Kidney (tissue), 14 donors: ENCODE results near the gene P3H2. TPM values are rescaled to one million over a fixed set of nuclear protein-coding genes. Genes with fewer than 3 reads are reported as not detected.
A peak's percentile ranks its signal among the peaks of the same experiment; 100 is the strongest.

Experiments
- DNase-seq, 5 donors: peaks; one replicate each; pipeline ENCODE4 v3.0.0-alpha.2; 2013 to 2020
- FAIRE-seq: peaks from 2 replicates; lab custom pipeline; 2012; peaks lifted over from hg19 to GRCh38; lab: Jason Lieb, UNC
- H3K27ac ChIP-seq, 2 donors: one replicate each; pipeline ENCODE4 v1.7.0; 2013; ENCODE audit warnings: low read depth in 2 of 2, low read length in 2 of 2, inconsistent platforms in 1 of 2
- H3K27me3 ChIP-seq: one replicate; pipeline ENCODE4 v1.7.1; 2013; ENCODE audit warnings: low read length, inconsistent platforms; ENCODE audit not compliant: control insufficient read depth, insufficient read depth
- H3K36me3 ChIP-seq, 3 donors: one replicate each; pipeline versions ENCODE4 v1.7.0 to v1.7.1; 2013; ENCODE audit warnings: low read length in 3 of 3, control low read depth in 1 of 3, inconsistent platforms in 1 of 3; ENCODE audit not compliant: insufficient read depth in 3 of 3, control insufficient read depth in 2 of 3
- H3K4me1 ChIP-seq, 3 donors: one replicate each; pipeline versions ENCODE4 v1.7.0 to v1.7.1; 2013; ENCODE audit warnings: low read length in 3 of 3, inconsistent platforms in 1 of 3, low read depth in 1 of 3; ENCODE audit not compliant: control insufficient read depth in 2 of 3, insufficient read depth in 2 of 3
- H3K4me3 ChIP-seq, 3 donors: one replicate each; pipeline versions ENCODE4 v1.7.0 to v1.8.1; 2013; ENCODE audit warnings: low read length in 3 of 3, control low read depth in 1 of 3, inconsistent platforms in 1 of 3
- H3K9ac ChIP-seq, 3 donors: one replicate each; pipeline versions ENCODE4 v1.7.0 to v1.7.1; 2013; ENCODE audit warnings: low read length in 3 of 3, control low read depth in 1 of 3, inconsistent platforms in 1 of 3
- H3K9me3 ChIP-seq, 3 donors: one replicate each; pipeline versions ENCODE4 v1.7.0 to v1.7.1; 2013; ENCODE audit warnings: low read length in 3 of 3, control low read depth in 1 of 3, inconsistent platforms in 1 of 3; ENCODE audit not compliant: control insufficient read depth in 2 of 3, insufficient read depth in 1 of 3
- CTCF ChIP-seq: IDR thresholded peaks from 3 replicates; pipeline ENCODE4 v1.5.1; 2012; ENCODE audit warnings: mild to moderate bottlenecking, moderate library complexity, borderline replicate concordance; ENCODE audit not compliant: insufficient read depth; ENCODE audit errors: extremely low read depth
- intact Hi-C: fragments of 100-400 bp; cut with DNase I; formaldehyde crosslinking; loops from one replicate; pipeline ENCODE4 v1.11.1; 2022
- polyA plus RNA-seq: library from polyadenylated mRNA; stranded (reverse); fragments of 350-450 nt; fragmentation: Illumina TruSeq; extraction: RNeasy Lipid Tissue Mini Kit (QIAGEN cat#74804); gene quantifications from one replicate; pipeline ENCODE4 v1.2.3, GENCODE V29; 2014; ENCODE audit warnings: low read depth, low replicate concordance; ENCODE audit not compliant: insufficient read depth
- total RNA-seq: library from RNA; stranded (reverse); fragmentation: NEBNext Ultra II Directional; extraction: Animal tissue kit (Norgen Biotek cat#: 25700); gene quantifications from one replicate; pipeline ENCODE4 v1.2.1, GENCODE V29; 2021
- donor health status: control.
- donor health status: control.
- donor health status: control.
- donor health status: control.
- donor health status: control.
- donor health status: DM: yes; HTN: yes; CAD: no.
- donor health status: Normal renal cell carcinoma (clear cell type).

The P3H2 gene
- total and polyA plus RNA-seq, 2 donors from 2014 or later, result 57.2 to 103 TPM

GRCh38 chr3:190004656-190005055, 116.0 kb downstream of the P3H2 start:
- Histone ChIP-seq H3K4me1 (no peaks in the 10 kb centered on the region), H3K4me3 (no peak overlapping the region), H3K27ac (no peak overlapping the region), H3K27me3 (no peaks in the 10 kb centered on the region), H3K9ac (no peak overlapping the region), H3K36me3 (no peaks in the 10 kb centered on the region), H3K9me3 (no peaks in the 10 kb centered on the region)
- no peak for TF ChIP-seq CTCF
- intact Hi-C loops, result no loop called here
- FAIRE-seq (no peak), DNase-seq (no peak)

- Histone ChIP-seq H3K9ac (no peak overlapping the region), H3K4me3 (no peak overlapping the region), H3K27me3 (no peaks in the 10 kb centered on the region), H3K9me3 (no peaks in the 10 kb centered on the region), H3K4me1 (no peaks in the 10 kb centered on the region), H3K36me3 (no peaks in the 10 kb centered on the region), H3K27ac (no peak overlapping the region)
- DNase-seq, result peak in 1 of 5 donors; percentile 15
- intact Hi-C loops, result no loop called here
- TF ChIP-seq CTCF, result no peak
- FAIRE-seq, result no peak
Observed at GRCh38 chr3:190003681-190004123, 117.0 kb downstream of the P3H2 start.

- intact Hi-C loops, result no loop called here
- FAIRE-seq (no peak), DNase-seq (no peak)
- no peak for TF ChIP-seq CTCF
- Histone ChIP-seq H3K4me1 (no peaks in the 10 kb centered on the region), H3K9ac (no peak overlapping the region), H3K36me3 (no peaks in the 10 kb centered on the region), H3K9me3 (no peaks in the 10 kb centered on the region), H3K4me3 (no peak overlapping the region), H3K27me3 (no peaks in the 10 kb centered on the region), H3K27ac (no peak overlapping the region)
Observed at GRCh38 chr3:190003068-190003467, 117.6 kb downstream of the P3H2 start.

- no peak for FAIRE-seq
Observed at GRCh38 chr3:190001426-190001825, 119.3 kb downstream of the P3H2 start.

More at GRCh38 chr3:190001426-190001825, 119.3 kb downstream of the P3H2 start:
- TF ChIP-seq CTCF, result no peak
- Histone ChIP-seq H3K27me3 (no peaks in the 10 kb centered on the region), H3K9ac (no peak overlapping the region), H3K27ac (no peak overlapping the region), H3K9me3 (no peaks in the 10 kb centered on the region), H3K4me3 (no peak overlapping the region), H3K36me3 (no peaks in the 10 kb centered on the region), H3K4me1 (no peaks in the 10 kb centered on the region)
- peak in 2 of 5 donors; percentile 30 to 39 for DNase-seq
- intact Hi-C loops, result no loop called here
